GM23338 (cell line): ENCODE results near the gene TMEM25. TPM values are rescaled to one million over a fixed set of nuclear protein-coding genes. Genes with fewer than 3 reads are reported as not detected.

ENCODE experiments used
- ATAC-seq: fragments of 200-7000 bp; cut with Tn5 transposase; 3 replicates; pipeline ENCODE4 v1.9.1; 2020
- DNase-seq: peaks from one replicate; pipeline ENCODE4 v3.0.0-alpha.2; 2015; ENCODE audit warnings: low spot score
- H2AFZ ChIP-seq: fragments of 200-600 bp; sonication (generic); 2 replicates; pipeline ENCODE4 v1.8.0; 2016; ENCODE audit warnings: antibody characterized with exemption, mild to moderate bottlenecking, moderate library complexity
- H3F3A ChIP-seq: fragments of 200-600 bp; sonication (generic); replicated peaks from 2 replicates; pipeline ENCODE4 v1.8.0; 2017; ENCODE audit warnings: antibody characterized with exemption, mixed run types, low read depth
- H3K27ac ChIP-seq: fragments of 200-600 bp; sonication (generic); 2 replicates; pipeline ENCODE4 v1.6.1; 2016; ENCODE audit warnings: low read depth
- H3K27me3 ChIP-seq: fragments of 200-600 bp; sonication (generic); 2 replicates; pipeline ENCODE4 v1.8.0; 2016; ENCODE audit warnings: mild to moderate bottlenecking, mixed run types, moderate library complexity; ENCODE audit not compliant: insufficient read depth
- H3K36me3 ChIP-seq: fragments of 200-600 bp; sonication (generic); 2 replicates; pipeline ENCODE4 v1.8.0; 2016; ENCODE audit warnings: mild to moderate bottlenecking; ENCODE audit not compliant: insufficient read depth
- H3K4me1 ChIP-seq: fragments of 200-600 bp; sonication (generic); 2 replicates; pipeline ENCODE4 v1.8.0; 2016; ENCODE audit warnings: mild to moderate bottlenecking, moderate library complexity; ENCODE audit not compliant: insufficient read depth
- H3K4me2 ChIP-seq: fragments of 200-600 bp; sonication (generic); 2 replicates; pipeline ENCODE4 v1.7.1; 2017; ENCODE audit warnings: mixed run types
- H3K4me3 ChIP-seq: fragments of 200-600 bp; sonication (generic); 2 replicates; pipeline ENCODE4 v1.6.1; 2016; ENCODE audit warnings: mixed run types
- H3K79me2 ChIP-seq: fragments of 200-600 bp; sonication (generic); replicated peaks from 2 replicates; pipeline ENCODE4 v1.8.0; 2017; ENCODE audit warnings: mild to moderate bottlenecking; ENCODE audit not compliant: insufficient read depth
- H3K9me2 ChIP-seq: fragments of 200-600 bp; sonication (generic); 2 replicates; pipeline ENCODE4 v1.8.0; 2017; ENCODE audit not compliant: insufficient read depth
- H4K20me1 ChIP-seq: fragments of 200-600 bp; sonication (generic); replicated peaks from 2 replicates; pipeline ENCODE4 v1.8.0; 2017; ENCODE audit warnings: mild to moderate bottlenecking; ENCODE audit not compliant: insufficient read depth
- H3K27ac Mint-ChIP-seq: 2 replicates; pipeline ENCODE4 v1.8.0; 2020; ENCODE audit warnings: inconsistent platforms, mild to moderate bottlenecking, moderate library complexity, mixed read lengths
- H3K27me3 Mint-ChIP-seq: 3 replicates; pipeline ENCODE4 v1.8.0; 2022; ENCODE audit warnings: low read depth, mild to moderate bottlenecking, moderate library complexity, mixed read lengths, inconsistent platforms; ENCODE audit not compliant: insufficient read depth, poor library complexity
- H3K36me3 Mint-ChIP-seq: 3 replicates; pipeline ENCODE4 v1.8.0; 2021; ENCODE audit warnings: low read depth, mild to moderate bottlenecking, inconsistent platforms, moderate library complexity, mixed read lengths
- H3K4me1 Mint-ChIP-seq: 3 replicates; pipeline ENCODE4 v1.8.0; 2020; ENCODE audit warnings: mild to moderate bottlenecking, inconsistent platforms, mixed read lengths
- H3K4me3 Mint-ChIP-seq: 3 replicates; pipeline ENCODE4 v1.8.0; 2021; ENCODE audit warnings: moderate library complexity, mild to moderate bottlenecking, inconsistent platforms, mixed read lengths
- H3K9me3 Mint-ChIP-seq: 3 replicates; pipeline ENCODE4 v1.8.0; 2020; ENCODE audit warnings: moderate library complexity, mild to moderate bottlenecking, inconsistent platforms, mixed read lengths
- CREB1 ChIP-seq: fragments of 250-450 bp; sonication (Bioruptor Pico); IDR thresholded peaks from 2 replicates; pipeline ENCODE4 v1.5.0; 2020; ENCODE audit warnings: low read depth, mild to moderate bottlenecking, moderate library complexity
- CTCF ChIP-seq, 2 experiments: fragments of 200-600 bp in 1 of 2; sonication (generic) in 1 of 2; conservative IDR thresholded peaks; 2 replicates each; pipeline versions ENCODE4 v1.5.1 to v1.6.1; 2016 to 2017; ENCODE audit warnings: antibody characterized with exemption in 2 of 2, low read depth in 2 of 2, mild to moderate bottlenecking in 2 of 2, moderate library complexity in 1 of 2
- ETS1 ChIP-seq: IDR thresholded peaks from 2 replicates; pipeline ENCODE4 v1.6.1; 2016; ENCODE audit warnings: antibody characterized with exemption
- EZH2 ChIP-seq: fragments of 200-600 bp; sonication (generic); IDR thresholded peaks from one replicate; pipeline ENCODE4 v1.8.0; 2017; ENCODE audit warnings: antibody characterized with exemption, mild to moderate bottlenecking, low read depth; ENCODE audit not compliant: unreplicated experiment
- EZH2phosphoT487 ChIP-seq: fragments of 200-600 bp; sonication (generic); IDR thresholded peaks from one replicate; pipeline ENCODE4 v1.8.1; 2018; ENCODE audit warnings: antibody characterized with exemption; ENCODE audit not compliant: unreplicated experiment
- NANOG ChIP-seq: IDR thresholded peaks from 2 replicates; pipeline ENCODE4 v1.6.1; 2016; ENCODE audit warnings: antibody characterized with exemption, borderline replicate concordance
- REST ChIP-seq: IDR thresholded peaks from one replicate; pipeline ENCODE4 v1.6.1; 2018; ENCODE audit warnings: antibody characterized with exemption; ENCODE audit not compliant: unreplicated experiment
- STAT1 ChIP-seq: IDR thresholded peaks from one replicate; pipeline ENCODE4 v1.6.1; 2016; ENCODE audit warnings: antibody characterized with exemption; ENCODE audit not compliant: unreplicated experiment
- ZNF114 ChIP-seq: fragments of 250-450 bp; sonication (Bioruptor Pico); IDR thresholded peaks from 2 replicates; pipeline ENCODE4 v1.5.0; 2020; ENCODE audit warnings: mild to moderate bottlenecking, moderate library complexity
- ZNF462 ChIP-seq: fragments of 250-450 bp; sonication (Bioruptor Pico); IDR thresholded peaks from 2 replicates; pipeline ENCODE4 v1.5.0; 2020; ENCODE audit warnings: mild to moderate bottlenecking, moderate library complexity
- polyA plus RNA-seq: library from polyadenylated mRNA; unstranded; fragments of >200 nt; fragmentation: Nextera tagmentation; extraction: Ambion mirVana; gene quantifications from 2 replicates; pipeline ENCODE4 v1.2.1, GENCODE V29; 2016
- total RNA-seq: library from RNA; depleted of rRNA; stranded (reverse); fragments of >200 nt; shearing (Covaris generic); gene quantifications from 2 replicates; pipeline ENCODE4 v1.2.3, GENCODE V29; 2014

The TMEM25 gene
- total and polyA plus RNA-seq, 2 experiments from 2014 or later: 11.7 to 17.7 TPM

GRCh38 chr11:118572981-118573550 lies 42.1 kb downstream of the TMEM25 start (continued):
- no peak for TF ChIP-seq CTCF (conservative IDR thresholded peaks at IDR 0.05; ENCODE audit: low read depth in 2 of 2)
- TF ChIP-seq ZNF114 (CRISPR knock-in tag): no peak
- no peak for TF ChIP-seq ETS1
- TF ChIP-seq STAT1: no peak
- no peak for TF ChIP-seq REST
- TF ChIP-seq EZH2phosphoT487: no peak

GRCh38 chr11:118574636-118575035 lies 43.6 kb downstream of the TMEM25 start:
- Histone ChIP-seq H2AFZ (no peak overlapping the region), H3K79me2 (peaks cover 73% of the 10 kb centered on the region), H3K36me3 (no peaks in the 10 kb centered on the region), H3K4me3 (no peak overlapping the region), H3K9me2 (no peaks in the 10 kb centered on the region), H4K20me1 (peaks cover 47% of the 10 kb centered on the region), H3K27ac (no peak overlapping the region), H3K4me1 (peaks cover 6% of the 10 kb centered on the region), H3K27me3 (no peaks in the 10 kb centered on the region), H3K4me2 (no peak overlapping the region), H3F3A (peaks cover 2% of the 10 kb centered on the region; the same call in 1 of the 2 replicates)
- Mint-ChIP-seq H3K27me3 (peaks cover 4% of the 10 kb centered on the region), H3K36me3 (no peaks in the 10 kb centered on the region), H3K9me3 (no peaks in the 10 kb centered on the region), H3K4me3 (peak overlapping the region; percentile 6; the same call in 1 of the 3 replicates), H3K4me1 (peaks cover 7% of the 10 kb centered on the region; the same call in 2 of the 3 replicates), H3K27ac (no peak overlapping the region)
- no peak for DNase-seq
- no peak for ATAC-seq
- no peak for TF ChIP-seq NANOG
- TF ChIP-seq EZH2phosphoT487: no peak
- no peak for TF ChIP-seq CREB1
- no peak for TF ChIP-seq ZNF462
- no peak for TF ChIP-seq ETS1
- TF ChIP-seq EZH2: no peak
